HG03439 (cell line): ENCODE results near the gene PPP2R2C.

Experiments used
- ATAC-seq: cut with Tn5 transposase; IDR thresholded peaks from one replicate; pipeline ENCODE4 v1.9.1; 2021; ENCODE audit warnings: mild to moderate bottlenecking, moderate library complexity; ENCODE audit not compliant: unreplicated experiment

PPP2R2C gene

DNA sequence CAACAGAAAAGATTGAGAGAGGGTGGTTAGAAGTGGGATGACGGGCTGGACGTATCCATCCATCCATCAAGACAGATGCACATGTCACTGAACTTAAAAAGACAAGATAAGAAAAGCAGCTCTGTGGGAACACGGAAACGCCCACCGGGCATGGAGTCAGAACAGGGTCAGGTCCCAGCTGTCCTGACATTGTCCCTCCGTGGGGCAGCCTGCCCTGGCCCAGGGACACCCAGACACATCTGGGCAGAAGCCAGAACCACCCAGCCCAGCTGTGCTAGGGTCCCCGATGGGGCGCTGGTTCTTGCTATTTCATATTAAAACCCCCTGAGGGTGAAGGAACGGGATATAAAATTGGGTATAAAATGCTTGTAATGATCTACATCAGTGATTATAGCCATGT, 88.5 kb downstream of the PPP2R2C start:
- no peak for ATAC-seq

DNA sequence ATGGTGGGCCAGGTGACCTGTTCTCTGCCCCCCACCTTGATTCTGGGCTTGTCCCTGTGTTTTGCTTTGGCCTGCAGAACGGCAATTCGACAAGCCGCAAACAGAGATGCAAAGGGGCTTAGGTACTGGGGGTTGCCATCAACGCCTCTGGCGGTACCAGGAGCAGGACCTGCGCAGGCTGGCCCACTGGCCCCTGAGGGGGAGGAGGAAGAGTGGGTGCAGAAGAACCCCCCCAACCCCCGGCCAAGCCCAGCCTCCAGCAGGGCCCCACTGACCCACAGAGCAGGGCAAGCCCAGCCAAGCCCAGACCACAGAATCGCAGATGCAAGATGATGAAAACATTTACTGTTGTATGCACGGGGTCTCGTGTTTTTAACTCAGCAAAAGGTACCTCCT, 89.4 kb downstream of the PPP2R2C start:
- no peak for ATAC-seq

DNA sequence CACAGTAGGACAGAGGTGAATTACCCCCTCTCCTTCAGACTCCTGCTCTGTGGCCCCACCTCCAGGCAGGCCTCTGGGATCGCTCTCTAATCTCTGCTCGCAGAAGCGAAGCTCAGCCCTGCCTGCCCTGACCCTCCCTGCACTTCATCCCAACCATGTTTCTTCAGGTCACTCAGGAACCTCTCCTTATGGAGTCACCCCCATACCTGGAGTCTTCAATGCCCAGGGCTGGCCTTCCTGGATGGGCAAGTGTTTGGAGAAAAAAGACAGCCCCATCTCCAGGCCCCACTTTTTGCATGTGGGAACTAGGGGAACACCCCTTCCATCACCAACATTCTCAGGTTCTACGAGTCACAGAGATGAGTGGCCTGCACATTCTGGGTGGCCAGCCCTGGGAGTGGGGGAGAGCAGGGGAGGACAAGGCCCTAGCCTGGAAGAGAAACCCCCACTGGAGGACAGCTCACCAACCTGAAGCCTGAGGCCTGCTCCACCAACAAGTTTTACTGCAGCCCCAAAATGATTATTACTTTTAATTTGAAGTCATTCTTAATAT, 90.8 kb downstream of the PPP2R2C start:
- ATAC-seq = no peak

DNA sequence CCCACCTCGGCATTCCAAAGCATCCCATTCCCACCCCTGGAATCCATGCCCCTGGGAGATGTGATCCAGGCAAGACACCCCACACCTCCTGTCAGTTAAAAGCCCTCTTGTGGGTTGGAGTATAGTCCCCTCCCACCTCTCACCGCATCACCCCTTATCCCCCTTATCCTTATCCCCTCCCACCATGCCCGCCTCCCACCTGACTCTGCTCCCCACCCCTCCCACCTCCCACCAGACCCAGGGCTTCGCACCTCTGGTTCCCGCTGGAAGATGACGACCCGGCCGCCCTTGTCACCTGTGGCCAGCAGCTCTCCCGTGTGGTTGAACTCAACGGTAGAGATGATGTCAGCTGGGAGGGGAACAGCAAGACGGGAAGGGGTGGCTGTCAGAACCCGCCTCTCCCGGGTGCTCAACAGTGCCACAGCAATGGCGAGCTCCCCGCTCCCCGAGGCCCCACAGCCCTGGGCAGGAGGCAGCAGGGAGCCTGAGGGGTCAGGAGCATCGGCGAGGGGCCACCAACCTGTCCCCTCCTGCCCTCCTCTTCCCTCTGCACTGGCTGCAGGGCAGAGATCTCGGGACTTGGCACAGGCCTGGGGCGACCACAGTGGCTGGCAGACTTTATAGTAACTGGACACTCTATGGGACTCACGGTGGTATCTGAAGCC, 91.5 kb downstream of the PPP2R2C start:
- no peak for ATAC-seq

DNA sequence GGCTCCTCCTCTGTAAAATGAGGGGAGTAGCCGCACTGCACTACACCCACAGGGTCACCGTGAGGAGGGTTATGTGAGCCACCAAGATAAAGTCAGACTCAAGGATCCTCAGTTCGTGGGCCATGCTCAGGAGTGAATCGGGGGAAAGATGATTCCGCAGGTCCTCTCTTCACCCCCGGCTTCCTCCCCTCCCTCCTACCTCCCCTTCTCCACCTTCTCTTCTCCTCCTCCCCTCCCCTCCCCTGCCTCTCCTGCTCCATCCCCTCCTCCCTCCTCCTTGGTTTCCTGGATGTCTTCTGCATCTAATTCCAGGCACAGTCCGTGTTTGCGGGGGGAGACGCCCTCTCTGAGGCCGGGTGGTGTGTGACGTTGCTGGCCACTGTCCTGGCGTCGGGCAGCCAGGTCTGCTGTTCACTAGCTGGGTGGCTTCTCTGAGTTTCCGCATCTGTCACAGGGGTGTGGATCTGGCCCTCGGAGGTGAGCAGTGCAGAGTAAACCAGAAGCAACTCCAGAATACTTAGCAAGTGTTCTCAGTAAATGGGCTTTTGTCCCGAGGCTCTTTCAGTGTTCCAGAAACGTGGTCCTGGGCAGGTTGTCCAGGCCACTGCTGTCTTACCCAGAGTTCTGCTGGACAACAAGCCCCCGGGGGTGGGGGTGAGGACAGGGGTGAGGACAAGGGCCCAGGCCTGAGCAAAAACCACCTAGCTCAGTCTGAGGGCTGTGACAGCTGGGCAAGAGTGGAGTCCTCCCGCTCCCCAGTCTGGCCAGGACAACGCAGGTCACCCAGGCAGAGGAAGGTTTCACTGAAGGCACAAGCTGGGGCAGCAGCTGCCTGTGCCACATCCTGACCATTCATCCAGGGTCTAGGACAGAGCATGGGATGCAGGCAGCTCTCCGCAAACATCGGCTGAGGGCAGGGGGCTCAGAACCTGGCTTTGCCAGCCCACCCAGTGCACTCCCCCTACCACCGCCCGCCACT, 92.4 kb downstream of the PPP2R2C start:
- ATAC-seq = no peak

DNA sequence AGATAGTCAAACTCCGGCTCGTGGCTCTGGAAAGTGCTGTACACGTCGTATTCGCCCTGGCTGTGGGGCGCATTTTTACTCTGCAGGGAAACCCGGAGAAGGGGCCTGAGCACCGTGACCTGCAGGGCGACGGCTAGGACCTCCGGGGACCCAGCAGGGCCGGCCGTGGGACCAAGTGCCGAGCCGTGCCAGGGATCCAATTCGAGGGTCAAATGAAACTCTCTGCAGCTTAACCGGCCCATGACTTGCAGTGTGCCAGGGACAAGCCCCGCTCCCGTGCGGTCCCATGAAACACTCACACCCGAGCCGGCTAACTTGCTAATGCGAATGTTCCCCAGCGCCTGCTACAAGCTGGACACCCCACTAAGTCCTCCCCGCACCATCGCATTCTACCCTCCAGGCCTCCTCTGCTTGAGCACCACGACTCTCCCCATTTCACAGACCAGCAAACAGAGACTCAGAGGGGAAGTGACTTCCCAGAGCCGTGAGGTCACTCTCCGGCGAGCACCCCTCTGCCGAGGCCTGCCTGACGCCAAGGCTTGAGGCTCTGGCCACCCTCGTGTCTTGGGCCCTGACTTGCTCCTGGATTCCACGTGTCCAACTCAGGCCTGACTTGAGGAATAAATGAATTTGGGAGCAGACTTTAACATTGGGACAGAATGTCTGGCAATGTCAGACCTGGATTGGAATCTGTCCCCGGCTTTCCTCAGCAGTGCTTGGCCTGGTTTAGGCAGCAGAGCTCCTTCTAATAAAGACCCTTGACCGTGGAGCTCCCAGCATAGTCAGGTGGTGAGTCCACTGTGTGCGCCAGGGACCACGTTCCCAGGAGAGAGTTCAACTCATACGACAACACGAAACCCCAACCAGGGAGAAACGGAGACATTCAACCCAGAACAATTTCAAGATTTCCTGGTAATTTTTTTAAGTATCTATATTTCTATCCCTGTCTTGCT, 93.6 kb downstream of the PPP2R2C start:
- no peak for ATAC-seq

DNA sequence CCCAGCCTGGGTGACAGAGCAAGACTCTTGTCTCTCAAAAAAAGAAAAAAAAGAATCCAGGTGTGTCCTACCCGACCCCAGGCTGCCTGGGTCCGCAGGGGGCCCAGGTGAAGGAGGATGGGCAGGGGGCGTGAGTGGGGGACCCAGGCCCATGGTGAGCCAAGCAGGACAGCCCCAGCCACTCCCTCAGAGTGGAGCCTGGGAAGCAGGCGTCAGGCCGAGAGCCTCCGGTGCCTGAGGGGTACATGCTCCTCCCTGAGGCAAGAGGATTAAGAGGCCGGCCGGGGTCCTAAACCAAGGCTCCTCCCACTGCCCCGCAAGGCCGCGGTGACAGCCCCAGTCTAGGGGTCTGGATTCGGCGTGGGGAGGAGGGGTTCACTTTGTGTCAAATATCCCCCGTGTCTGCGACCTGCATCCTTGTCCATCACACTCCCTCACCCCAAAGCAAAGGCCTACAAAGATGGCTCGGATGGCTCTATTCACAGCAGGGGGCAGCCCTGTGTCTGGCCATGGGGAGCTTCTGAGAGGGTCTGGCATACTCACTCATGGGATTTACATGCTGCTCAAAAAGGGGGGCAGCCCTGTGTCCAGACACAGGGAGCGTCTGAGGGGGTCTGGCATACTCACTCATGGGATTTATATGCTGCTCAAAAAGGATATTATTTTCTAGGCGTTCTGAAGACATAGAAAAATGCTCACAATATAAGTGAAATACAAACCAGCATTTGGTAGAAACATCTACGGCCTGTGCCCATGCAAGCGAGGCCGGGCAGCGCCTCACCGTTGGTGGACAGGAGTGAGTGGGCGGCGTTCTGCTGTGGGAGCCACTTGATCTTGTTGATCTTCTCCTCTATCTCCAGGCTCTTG, 94.6 kb downstream of the PPP2R2C start:
- ATAC-seq = no peak

DNA sequence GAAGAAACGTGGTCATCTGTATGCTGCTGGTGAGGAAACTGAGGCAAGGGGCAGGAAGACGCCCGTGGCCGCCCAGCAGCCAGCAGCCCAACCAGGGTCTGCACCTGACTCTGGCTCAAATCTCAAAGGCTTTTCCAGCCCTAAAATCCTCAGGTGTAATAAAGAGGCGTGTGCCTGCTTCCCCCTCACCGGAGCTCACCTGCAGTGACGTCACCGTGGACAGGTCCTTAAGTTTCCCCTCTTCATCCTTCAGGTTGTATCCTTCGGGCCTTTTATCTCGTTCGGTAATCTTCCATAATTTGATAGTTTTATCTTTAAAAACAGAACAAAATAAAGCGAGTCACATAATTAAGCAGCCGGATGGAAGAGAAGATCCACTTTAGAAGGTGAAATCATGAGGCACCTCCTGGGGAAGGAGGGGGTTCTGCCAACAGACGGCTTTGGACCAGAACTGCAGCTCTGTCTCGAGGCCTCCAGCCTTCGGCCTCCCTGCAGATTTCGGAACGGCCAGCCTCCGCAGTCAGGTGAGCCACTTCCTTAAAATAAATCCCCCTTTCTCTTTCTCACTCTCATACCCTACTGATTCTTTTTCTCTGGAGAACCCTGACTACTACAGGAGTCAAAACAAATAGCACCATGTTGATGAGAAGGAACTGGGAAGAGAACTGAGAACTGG, 96.7 kb downstream of the PPP2R2C start:
- ATAC-seq = no peak

DNA sequence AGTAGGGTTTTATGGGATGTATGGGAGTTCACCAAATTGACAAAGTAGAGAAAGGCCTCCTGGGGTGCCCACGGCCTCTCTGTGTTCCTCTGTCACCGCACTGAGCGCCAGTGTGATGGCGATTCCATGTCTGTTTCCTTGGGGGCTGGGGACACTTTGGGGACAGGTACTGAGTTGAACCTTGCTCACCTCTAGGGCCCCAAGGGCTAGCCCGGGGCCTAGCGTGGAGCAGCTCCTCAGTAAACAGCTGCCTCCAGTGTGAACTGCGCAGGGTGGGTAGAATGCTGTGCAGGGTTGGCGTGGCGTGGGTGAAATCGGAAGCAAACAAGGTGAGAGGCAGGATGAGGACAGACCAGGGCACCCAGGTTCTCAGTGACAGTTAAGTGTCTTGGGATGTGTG, 97.8 kb downstream of the PPP2R2C start:
- no peak for ATAC-seq

DNA sequence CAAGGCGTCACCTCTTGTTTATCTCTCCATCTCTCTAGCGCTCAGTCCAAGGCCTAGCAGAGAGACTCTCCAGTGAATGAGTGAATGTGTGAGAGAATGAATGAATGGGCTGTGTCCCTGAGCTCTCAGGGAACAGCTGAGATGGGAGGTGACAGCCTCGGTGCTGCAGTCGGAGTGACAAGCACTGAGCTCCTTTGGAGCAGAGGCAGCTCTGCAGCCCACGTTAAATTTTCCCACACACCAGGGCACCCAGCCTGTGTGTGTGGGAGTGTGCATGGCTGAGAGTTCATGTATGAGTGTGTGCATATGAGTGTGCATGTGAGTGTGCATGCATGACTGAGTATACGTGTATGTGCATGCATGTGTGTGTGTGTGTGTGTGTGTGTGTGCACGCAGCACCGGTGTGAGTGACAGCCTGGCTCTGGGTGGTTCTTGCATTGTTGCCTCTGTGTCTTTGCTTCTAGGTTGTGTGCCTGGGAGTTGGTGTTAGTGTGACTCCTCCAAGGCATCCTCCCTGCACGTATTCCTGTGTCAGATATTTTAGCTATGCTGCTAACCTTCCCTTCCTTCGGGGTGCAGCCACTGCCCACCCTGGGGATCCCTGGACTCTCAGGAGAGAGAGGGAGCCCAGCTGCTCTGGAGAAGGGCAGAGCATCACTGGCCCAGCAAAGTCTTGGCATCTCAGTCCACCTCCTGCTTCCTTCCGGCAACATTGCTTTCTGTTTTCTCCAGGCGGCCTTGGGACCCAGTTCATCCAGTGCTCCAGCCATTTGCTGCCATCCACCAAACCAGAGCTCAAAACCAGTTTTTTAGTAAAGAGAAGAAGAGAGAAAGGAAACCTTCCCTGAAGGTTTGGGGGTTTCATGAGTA, 98.6 kb downstream of the PPP2R2C start:
- no peak for ATAC-seq

DNA sequence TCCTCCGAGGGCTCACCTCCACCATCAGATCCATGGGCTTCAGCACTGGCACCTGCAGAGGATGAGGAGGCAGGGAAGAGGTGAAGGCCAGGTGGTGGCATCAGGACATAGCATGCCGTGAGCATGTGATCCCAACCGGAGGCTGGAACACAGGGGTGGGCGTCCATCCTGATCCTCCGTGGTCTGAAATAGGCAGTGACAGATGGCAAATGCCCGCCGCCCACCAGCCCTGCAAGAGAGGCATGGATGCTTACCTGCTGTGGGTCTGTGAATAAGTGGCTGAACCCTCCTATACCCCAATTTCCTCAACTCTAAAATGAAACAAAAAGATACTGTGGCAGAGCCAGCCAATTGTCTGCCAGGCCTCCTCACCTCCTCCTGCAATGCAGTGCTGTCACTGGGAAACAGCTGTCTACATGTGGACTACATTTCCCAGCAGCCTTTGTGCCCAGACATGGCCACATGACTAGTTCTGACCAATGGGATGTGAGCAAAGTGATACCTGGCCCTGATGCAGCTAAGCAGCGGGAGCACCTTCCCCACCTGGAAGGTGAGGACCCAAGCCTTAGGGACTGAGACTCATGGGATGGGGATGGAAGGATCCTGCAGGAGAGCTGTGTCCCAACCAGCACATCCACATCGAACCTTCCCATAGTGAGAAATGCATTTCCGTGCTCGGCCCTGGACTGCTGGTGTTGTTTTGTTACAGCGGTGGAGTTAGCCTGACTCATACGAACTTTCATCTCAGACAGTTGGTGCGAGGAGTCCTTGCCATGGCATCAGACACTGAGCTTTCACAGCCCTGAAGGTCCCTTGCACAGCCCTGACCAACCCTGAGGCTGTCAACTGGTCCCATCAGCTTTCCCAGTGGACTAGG, 99.5 kb downstream of the PPP2R2C start:
- ATAC-seq = no peak

DNA sequence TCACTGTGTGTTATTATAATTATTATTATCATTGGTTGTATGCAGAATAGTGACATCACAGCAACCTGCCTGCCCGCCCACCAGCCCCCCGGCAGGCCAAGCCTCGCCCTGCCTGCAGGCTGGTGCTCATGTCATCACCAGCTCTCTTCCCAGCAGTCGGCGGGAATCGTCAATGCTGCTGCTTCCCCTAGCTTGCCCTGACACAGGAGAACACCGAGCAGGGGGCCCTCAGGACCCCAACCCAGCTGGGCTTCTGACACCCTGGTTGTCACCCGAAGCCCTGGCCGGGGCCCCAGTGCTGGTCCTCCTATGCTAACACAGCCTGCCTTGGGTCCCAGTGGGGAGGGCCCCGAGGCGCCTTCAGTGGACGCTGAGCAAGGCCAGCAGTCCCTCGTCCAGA, 100.6 kb downstream of the PPP2R2C start:
- no peak for ATAC-seq

DNA sequence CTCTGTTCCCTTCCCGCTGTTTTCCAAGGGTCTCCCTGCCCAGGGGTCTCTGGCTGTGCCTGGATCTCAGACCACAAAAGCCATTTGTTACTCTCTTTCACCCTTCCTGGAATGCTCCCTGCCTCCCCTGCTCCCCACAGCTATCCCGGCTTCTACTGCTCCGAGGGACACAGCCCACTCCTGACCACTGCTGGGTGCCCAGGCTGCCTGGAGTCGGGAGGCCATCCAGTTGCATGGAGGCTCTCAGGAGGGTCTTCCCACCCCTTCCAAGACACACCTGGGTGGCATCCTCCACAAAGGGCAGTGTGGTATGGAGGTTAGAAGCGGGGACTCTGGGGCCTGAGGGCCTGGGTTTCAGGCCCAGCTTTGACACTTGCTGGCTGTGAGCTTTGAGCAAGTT, 101.1 kb downstream of the PPP2R2C start:
- no peak for ATAC-seq

DNA sequence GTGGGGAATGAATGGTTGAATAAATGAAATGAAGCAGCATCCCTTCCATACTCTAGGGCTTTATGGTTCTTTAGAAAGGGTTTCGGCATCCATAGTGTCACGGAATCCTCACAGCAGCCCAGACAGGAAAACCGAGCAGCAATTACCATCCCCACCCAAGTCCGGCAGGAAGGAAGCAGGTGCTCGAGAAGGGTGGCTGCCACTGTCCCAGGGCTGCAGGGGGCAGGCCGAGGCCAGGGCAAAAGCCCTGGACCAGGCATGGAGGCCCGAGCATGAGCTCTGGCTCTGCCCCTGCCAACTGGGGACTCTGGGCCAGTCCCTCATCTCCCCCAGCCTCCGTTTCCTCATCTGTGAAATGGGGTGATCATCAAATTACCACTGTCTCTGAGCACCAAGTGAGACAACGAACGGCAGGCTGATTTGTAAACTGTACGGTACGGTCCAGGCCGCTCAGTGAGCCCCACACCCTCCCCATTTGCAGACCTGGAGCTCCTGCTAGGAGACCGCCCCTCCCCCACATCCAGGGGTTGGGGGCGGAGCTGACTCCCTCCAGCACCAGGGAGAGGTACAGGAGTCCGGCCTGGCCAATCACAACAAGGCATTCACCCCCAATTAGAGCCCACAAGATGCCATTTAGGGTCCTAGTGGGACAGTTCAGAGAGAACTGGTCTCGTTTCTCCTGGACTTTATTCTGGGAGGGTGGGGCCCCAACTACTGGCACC, 102.3 kb downstream of the PPP2R2C start:
- ATAC-seq = no peak

DNA sequence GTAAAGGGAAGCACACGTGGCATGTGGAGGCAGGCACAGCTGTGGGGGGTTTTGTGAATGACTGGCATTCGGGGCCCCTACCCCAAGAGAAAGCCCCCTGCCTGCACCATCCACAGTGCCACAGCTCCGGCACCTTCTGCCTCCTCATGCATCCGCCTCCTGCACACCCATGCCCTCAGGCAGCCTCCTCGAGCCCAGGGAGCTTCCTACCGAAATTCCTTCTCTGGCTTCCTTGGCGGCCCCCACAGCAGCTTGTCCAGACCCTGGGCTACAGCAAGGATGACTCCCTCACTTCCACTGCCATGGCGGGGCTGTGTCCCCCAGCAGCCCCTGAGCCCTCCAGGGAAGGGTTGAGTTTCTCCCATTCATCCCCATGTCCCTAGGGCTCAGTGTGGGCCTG, 102.9 kb downstream of the PPP2R2C start:
- ATAC-seq = no peak

DNA sequence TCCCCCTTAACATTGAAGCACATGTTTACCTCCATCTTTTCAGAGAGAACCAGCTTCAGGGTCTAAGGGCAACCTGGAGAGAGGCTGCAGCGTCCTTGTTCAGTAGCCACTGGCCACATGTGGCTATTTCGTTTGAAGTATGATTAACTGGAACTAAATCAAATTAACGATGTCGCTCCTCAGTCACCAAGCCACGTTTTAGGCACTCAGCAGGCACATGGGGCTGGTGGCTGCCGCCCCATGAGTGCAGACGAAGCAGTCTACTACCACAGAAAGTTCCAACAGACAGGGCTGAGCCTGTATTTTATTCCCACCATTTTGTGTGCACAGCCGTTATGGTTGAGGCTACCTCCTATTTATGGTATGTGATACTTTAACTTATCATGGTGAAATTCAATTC, 103.4 kb downstream of the PPP2R2C start:
- ATAC-seq = no peak

DNA sequence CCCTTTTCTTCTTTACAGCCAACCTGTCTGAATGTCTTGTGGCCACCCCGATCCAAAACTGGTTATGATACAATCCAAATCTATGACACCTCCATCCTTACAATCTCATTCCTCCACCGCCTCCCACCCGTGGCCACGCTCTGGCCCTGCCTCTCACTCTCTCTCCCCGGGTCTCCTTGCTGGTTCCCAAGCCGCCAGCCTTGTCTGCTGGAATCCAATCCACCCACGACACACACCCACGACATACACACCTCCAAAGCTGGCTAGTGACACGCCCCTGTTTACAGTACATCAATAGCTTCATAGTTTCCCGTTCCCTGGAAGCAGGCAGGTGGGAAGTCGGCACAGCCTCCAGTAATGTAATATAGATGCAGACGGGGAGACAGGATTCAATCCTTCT, 103.8 kb downstream of the PPP2R2C start:
- no peak for ATAC-seq
